HG03066 (cell line): ENCODE measurements around the gene AKR1D1.

Source experiments
- ATAC-seq: cut with Tn5 transposase; IDR thresholded peaks from one replicate; pipeline ENCODE4 v1.9.1; 2021; ENCODE audit warnings: low read depth; ENCODE audit not compliant: unreplicated experiment

AKR1D1 gene

DNA sequence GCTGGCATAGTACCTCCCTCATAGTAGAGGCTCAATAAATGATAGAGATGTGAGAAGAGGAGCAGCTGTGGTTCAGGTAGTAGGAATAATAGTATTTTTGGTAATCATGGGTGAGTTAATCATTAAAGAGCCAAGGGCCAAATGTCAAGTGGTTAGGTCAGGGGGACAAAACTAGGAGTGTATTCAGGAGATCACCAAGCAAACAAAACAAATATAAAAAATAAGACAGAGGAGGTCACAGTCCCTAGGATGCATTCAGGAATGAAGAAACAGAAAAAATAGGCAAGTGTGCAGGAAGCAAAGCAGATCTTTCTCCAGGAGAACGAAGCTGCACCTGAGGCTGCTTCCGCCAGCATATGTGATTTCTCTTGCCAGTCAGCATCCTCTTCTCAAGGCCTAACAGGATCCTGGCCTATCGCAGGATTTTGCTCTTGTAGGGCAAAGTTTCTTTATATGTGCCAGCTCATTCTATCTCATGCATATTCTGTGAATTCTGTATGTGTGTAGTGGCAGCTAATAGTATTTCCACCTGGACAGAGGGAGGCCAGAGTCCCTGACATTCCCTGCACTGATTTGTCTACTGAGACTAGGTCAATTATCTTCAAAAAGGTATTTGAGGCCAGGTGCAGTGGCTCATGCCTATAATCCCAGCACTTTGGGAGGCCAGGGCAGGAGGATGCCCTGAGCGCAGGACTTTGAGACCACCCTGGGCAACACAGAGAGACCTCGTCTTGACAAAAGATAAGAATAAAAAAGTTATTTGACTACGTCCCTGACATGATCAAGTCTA, 82.7 kb downstream of the AKR1D1 start:
- ATAC-seq, result no peak

DNA sequence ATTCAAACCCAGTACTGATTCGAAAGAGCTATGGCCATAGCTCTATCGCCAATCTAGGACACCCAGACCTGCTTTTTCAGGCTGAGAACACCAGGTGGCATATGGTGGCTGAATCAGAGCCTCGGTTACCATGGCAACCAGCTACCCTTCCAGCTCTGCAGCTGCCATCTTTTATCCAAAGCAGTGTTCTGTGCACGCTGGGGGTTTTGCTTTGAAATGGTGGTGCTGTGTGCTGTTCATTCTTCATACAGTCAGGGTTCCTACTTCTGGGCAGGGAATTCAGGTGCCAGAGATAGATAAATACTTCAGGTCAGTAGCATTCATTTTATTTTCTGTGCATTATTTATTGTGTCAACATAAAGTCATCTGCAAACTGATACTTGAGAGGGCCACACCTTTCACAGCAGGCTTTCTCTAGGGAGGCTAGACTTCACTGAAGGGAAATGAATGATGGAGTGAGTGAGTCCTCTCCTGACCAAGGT, 85.4 kb downstream of the AKR1D1 start:
- ATAC-seq, result peak; percentile 100

DNA sequence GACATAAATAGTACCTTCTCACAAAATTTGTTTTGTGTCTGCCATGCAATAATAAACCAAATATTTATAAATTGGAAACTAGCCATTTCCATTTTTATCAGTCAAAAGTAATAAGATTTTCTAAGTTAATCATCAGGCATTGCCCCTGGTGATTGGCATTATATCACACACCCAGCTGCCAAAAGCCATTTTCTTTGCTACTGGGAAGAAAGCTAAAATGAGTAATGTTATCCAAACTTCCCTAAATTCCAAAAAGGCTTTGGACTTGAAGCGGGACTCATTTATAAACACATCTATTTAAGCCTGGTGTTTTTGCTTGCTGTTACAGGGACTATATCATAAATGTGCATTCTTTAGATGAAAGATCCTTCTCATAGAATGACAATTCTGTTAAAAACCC, 86.0 kb downstream of the AKR1D1 start:
- ATAC-seq, result no peak

DNA sequence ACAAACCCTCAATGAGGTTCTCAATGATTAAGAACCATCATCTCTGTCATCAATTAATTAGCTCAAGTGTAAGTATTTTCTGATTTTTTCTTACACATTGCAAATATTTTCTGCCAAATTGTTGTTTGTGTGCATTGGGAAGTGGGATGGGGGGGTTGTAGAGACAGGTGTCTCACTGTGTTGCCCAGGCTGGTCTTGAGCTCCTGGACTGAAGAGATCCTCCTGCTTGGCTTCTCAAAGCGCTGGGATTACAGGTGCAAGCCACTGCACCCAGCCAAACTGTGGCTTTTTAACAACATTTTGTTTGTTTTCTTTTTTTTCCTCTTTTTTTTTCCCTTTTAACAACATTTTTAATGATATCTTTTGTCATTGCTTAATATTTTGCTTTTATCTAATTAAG, 87.5 kb downstream of the AKR1D1 start:
- ATAC-seq, result no peak

DNA sequence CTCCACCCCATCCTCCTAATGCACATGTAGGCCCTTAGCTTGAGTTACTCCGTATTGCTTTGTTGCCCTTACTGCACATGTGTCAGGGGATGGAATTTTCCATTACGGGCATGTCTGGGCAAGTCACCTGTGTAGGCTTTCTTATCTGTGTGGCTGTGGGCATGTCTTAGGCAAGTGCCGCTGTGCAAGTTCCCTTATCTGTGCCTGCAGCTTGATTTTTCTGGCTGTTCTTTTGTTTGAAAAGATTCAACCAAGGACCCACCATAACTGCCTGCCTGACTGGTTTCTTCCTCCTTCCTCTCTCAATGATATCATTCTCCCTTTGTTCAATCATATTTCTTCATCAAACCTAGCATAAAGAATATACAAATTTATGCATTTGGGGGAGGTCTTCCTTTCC, 88.5 kb downstream of the AKR1D1 start:
- ATAC-seq, result no peak

DNA sequence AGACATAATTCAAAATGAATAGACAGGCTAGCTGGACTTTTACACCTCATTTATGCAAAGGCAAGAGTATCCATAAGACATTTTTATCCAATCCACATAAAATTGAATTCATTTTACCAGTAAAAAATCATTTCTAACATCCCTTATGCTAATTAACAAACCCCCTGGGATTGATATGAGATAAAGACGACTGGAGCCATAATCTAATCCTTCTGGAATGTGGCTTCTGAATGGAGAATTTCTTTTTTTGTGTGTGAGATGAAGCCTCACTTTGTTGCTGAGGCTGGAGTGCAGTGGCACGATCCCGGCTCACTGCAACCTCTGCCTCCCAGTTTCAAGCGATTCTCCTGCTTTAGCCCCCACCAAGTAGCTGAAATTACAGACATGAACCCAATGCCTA, 90.4 kb downstream of the AKR1D1 start:
- ATAC-seq, result no peak

DNA sequence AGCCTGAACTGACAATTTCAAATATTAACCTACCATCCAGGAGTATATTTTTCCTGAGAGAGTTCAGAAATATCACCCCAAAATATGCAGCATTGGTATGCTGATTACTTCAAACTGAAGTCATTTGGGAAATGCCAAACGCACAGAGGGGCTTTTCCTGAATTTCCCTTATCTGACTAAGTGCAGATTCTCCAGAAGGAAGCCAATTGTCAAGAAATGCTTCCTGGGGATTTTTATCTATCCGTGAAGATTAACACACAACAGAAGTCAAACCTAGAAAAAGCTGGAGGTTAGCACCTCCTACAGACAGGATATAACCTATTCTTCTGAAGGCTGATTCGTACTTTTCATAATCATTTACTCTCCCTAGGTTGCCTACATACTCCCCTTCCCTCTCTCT, 91.0 kb downstream of the AKR1D1 start:
- ATAC-seq, result no peak

DNA sequence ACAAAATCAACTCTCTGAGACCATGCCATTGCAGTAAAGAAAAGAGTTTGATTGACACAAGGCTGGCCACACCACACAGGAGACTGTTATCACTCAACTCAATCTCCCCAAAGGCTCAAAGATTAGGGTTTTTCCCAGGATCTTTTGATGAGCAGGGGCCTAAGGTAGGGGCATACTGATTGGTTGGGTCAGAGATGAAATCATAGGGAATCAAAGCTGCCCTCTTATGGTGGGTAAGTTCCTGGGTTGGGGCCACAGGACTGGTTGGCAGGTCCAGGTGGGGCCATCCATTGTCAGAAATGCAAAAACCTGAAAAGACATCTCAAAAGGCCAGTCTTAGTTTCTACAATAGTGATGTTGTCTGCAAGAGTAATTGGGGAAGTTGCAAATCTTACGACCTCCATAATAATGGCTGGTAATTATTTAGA, 91.6 kb downstream of the AKR1D1 start:
- no peak for ATAC-seq
